Left colon (tissue), 2 donors: ENCODE data around the gene FXYD3. TPM values are rescaled to one million over a fixed set of nuclear protein-coding genes. Genes with fewer than 3 reads are reported as not detected.

Experiments
- ATAC-seq: fragments of 200-7000 bp; cut with Tn5 transposase; one replicate; pipeline ENCODE4 v1.9.1; 2020; ENCODE audit warnings: mild to moderate bottlenecking, moderate library complexity
- DNase-seq, 2 donors: peaks; one replicate each; pipeline ENCODE4 v3.0.0-alpha.2; 2020
- intact Hi-C, 2 donors: fragments of 100-400 bp; cut with DNase I in 1 of 2; cut with micrococcal nuclease in 1 of 2; formaldehyde crosslinking; loops; one replicate each; pipeline versions ENCODE4 v1.11.2 to v1.14.0; 2022; cut with DNase I, micrococcal nuclease
- total RNA-seq, 2 donors: library from RNA; stranded (reverse); fragmentation: NEBNext Ultra II Directional; extraction: Animal tissue kit (Norgen Biotek cat#: 25700); gene quantifications; one replicate each; pipeline ENCODE4 v1.2.1, GENCODE V29; 2021
- donor health status: DM: no; HTN: no; CAD: no.
- donor health status: DM: yes; HTN: yes; CAD: no.

Gene FXYD3
- total RNA-seq, 2 donors from 2014 or later: 4,169 to 4,218 TPM

- ATAC-seq (no peak), DNase-seq (no peak)
- intact Hi-C loops: no loop called here
Observed at GRCh38 chr19:35165200-35166058, 49.8 kb downstream of the FXYD3 start.

GRCh38 chr19:35166100-35167063 is 50.8 kb downstream of the FXYD3 start:
- DNase-seq (no peak), ATAC-seq (no peak)
- intact Hi-C loops: no loop called here

GRCh38 chr19:35167251-35168119 is 51.9 kb downstream of the FXYD3 start:
- ATAC-seq: no peak
- intact Hi-C loops: no loop called here
- DNase-seq: no peak

GRCh38 chr19:35168196-35168595 is 52.6 kb downstream of the FXYD3 start:
- intact Hi-C loops: no loop called here
- DNase-seq: no peak
- ATAC-seq: no peak

- no peak for DNase-seq
- intact Hi-C loops: no loop called here
Observed at GRCh38 chr19:35169221-35169995, 53.8 kb downstream of the FXYD3 start.

GRCh38 chr19:35170359-35171061 is 54.9 kb downstream of the FXYD3 start:
- ATAC-seq (no peak), DNase-seq (no peak)

More at GRCh38 chr19:35169221-35169995, 53.8 kb downstream of the FXYD3 start:
- ATAC-seq: no peak

GRCh38 chr19:35171730-35172129 is 56.1 kb downstream of the FXYD3 start:
- no peak for DNase-seq
- no peak for ATAC-seq
- intact Hi-C loops: no loop called here

More at GRCh38 chr19:35170359-35171061, 54.9 kb downstream of the FXYD3 start:
- intact Hi-C loops: no loop called here

Other genes starting within 250 kb of the FXYD3 start
- gene ZNF30, start 188.9 kb upstream of the FXYD3 start, total RNA-seq: 1 to 10 TPM; 2.2 to 2.7 TPM
- 1 to 10 TPM; 5.8 to 6.4 TPM for gene ZNF792, start 151.6 kb upstream of the FXYD3 start, total RNA-seq
- 10 to 100 TPM; 17.1 to 32.3 TPM for gene GRAMD1A, start 115.5 kb upstream of the FXYD3 start, total RNA-seq
- gene SCN1B, start 85.4 kb upstream of the FXYD3 start, total RNA-seq: 1 to 10 TPM; 2.2 to 4.1 TPM
- gene HPN, start 74.1 kb upstream of the FXYD3 start, total RNA-seq: 1 to 10 TPM in 1 of 2 donors, under 1 TPM in 1; 0.95 to 1.1 TPM
- gene LGI4, start 19.2 kb downstream of the FXYD3 start, total RNA-seq: 10 to 100 TPM in 1 of 2 donors, 1 to 10 TPM in 1; 9.7 to 14.2 TPM
- 10 to 100 TPM in 1 of 2 donors, 1 to 10 TPM in 1; 7.7 to 30.3 TPM for gene FXYD1, start 23.0 kb downstream of the FXYD3 start, total RNA-seq
- not detected for gene FXYD7, start 27.4 kb downstream of the FXYD3 start, total RNA-seq
- 10 to 100 TPM; 14.9 to 18.3 TPM for gene FXYD5, start 38.9 kb downstream of the FXYD3 start, total RNA-seq
- gene FAM187B, start 112.9 kb downstream of the FXYD3 start, total RNA-seq: not detected
- gene LSR, start 133.2 kb downstream of the FXYD3 start, total RNA-seq: 100 to 1,000 TPM; 323 to 324 TPM
- gene USF2, start 153.1 kb downstream of the FXYD3 start, total RNA-seq: 10 to 100 TPM; 85.9 to 96.2 TPM
- not detected for gene HAMP, start 166.7 kb downstream of the FXYD3 start, total RNA-seq
- gene MAG, start 176.3 kb downstream of the FXYD3 start, total RNA-seq: not detected
- 1 to 10 TPM; 2.5 to 3.2 TPM for gene CD22, start 213.4 kb downstream of the FXYD3 start, total RNA-seq
- gene FFAR1, start 232.1 kb downstream of the FXYD3 start, total RNA-seq: under 1 TPM in 1 of 2 donors, not detected in 1; 0.11 TPM
- gene FFAR3, start 242.6 kb downstream of the FXYD3 start, total RNA-seq: not detected